ENCODE data around the gene FZD1.

DNA sequence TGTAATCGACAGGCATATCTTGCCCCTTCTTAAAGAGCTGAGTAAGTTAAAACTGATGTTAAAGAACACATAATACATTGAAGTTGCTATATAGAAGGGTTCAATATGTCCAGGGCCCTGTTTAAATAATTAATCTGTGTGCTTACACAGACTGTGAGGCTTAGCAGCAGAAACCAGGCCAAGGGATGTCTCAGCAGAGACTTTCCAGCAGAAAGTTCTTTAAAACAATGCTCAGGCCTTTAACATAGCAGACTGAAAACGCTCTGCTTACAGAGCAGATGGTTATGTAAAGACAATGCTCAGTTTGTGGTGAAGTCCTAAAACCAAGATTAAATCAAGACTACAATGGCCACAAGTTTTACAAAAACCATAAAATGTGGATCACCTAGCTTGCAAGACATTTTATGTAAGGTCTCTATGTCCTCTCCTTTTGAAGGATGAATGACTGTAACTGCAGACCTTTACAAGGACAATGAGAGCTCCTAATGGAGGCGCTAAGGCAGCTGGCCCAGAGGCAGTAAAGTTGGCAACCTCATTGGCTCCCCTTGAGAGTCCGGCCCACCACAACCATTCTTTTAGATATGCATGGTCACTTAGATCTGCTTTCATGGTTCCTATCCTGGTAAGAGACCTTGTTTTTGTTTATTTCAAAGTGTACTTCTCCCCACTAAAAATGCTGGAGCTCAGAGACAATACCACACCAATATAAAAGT lies 56.3 kb downstream of the FZD1 start:
- TF ChIP-seq CTCF (IDR thresholded peaks at IDR 0.05) = no peak
- no peak for TF ChIP-seq POLR2A (IDR thresholded peaks at IDR 0.05)
